ENCODE data around the gene PID1.

PID1 gene

DNA sequence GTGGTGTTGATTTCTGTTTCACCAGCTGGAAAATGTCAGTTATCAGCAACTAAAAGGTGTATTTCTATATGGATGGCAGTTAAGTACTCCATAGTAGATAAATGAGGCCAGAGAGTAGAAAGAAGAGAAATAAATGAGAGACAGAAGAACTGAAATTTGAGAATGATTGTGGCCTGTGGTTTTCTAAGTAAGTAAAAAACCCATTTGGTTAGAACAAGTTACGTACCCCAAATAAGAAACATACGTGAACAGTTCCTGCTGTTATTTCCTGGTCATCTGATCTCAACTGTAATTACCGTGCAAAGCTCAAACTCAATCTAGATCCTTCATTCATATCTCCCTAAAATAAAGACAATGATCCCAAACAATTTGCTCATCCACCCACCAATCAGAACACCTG lies 181.3 kb downstream of the PID1 start:
- no peak for TF ChIP-seq SUZ12 (IDR thresholded peaks at IDR 0.05; ENCODE audit: extremely low read depth, insufficient read depth, insufficient read length)
- TF ChIP-seq YY1 (IDR thresholded peaks at IDR 0.05; ENCODE audit: insufficient read depth, insufficient read length) = no peak
- TF ChIP-seq ZNF274 (IDR thresholded peaks at IDR 0.05; ENCODE audit: low read depth, low read length) = no peak
- DNase-seq (ENCODE audit: low read depth, low spot score) = no peak
- no peak overlapping the region for H3K9ac ChIP-seq (ENCODE audit: insufficient read length, low read depth)
- no peak overlapping the region for H3K4me3 ChIP-seq (ENCODE audit: insufficient read length, low read depth)
- no peaks in the 10 kb centered on the region for H3K4me1 ChIP-seq (ENCODE audit: insufficient read depth, insufficient read length)
- no peaks in the 10 kb centered on the region for H3K27me3 ChIP-seq (ENCODE audit: insufficient read depth, insufficient read length)
- H3K36me3 ChIP-seq (ENCODE audit: insufficient read depth, insufficient read length, low read length) = no peaks in the 10 kb centered on the region
- H3K9me3 ChIP-seq (ENCODE audit: insufficient read depth, low read length) = no peaks in the 10 kb centered on the region

DNA sequence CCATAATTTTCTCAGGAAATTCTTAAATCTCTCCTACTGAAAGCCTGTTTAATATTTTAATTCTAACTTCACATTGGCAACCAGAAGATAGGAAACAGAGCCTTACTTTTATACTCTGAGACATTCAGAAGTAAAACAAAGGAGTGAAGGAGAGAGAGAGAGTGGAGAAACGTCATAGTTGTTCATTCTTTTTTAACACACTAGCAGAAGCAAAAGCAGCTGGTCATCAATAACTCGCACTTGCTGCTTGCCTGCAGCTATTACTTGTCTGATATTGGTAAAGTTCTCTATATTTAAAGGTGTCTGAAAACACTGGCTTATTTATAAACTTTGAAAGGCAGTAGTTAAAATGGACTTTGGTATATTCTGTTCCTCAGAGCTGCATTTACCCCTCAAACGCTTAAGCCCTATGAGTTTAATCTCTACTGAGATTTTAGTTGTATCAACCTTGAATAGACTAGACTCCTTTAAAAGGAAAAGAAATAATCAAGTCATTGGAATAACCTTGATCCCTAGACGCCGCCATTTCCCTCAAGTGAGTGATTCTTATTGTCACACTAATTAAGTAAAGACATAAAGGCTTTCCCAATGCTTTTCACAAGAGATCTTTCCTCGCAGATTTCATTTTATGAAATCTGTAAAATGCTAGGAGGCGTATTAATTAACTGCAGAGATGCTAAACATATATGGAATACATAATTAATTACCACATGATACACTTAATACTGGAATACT lies 182.0 kb downstream of the PID1 start:
- no peak for DNase-seq (ENCODE audit: low read depth, low spot score)
- no peak for TF ChIP-seq SUZ12 (IDR thresholded peaks at IDR 0.05; ENCODE audit: extremely low read depth, insufficient read depth, insufficient read length)
- TF ChIP-seq ZNF274 (IDR thresholded peaks at IDR 0.05; ENCODE audit: low read depth, low read length) = no peak
- no peak for TF ChIP-seq YY1 (IDR thresholded peaks at IDR 0.05; ENCODE audit: insufficient read depth, insufficient read length)
- H3K9me3 ChIP-seq (ENCODE audit: insufficient read depth, low read length) = no peaks in the 10 kb centered on the region
- no peaks in the 10 kb centered on the region for H3K27me3 ChIP-seq (ENCODE audit: insufficient read depth, insufficient read length)
- no peak overlapping the region for H3K4me3 ChIP-seq (ENCODE audit: insufficient read length, low read depth)
- no peaks in the 10 kb centered on the region for H3K4me1 ChIP-seq (ENCODE audit: insufficient read depth, insufficient read length)
- no peak overlapping the region for H3K9ac ChIP-seq (ENCODE audit: insufficient read length, low read depth)
- H3K36me3 ChIP-seq (ENCODE audit: insufficient read depth, insufficient read length, low read length) = no peaks in the 10 kb centered on the region

DNA sequence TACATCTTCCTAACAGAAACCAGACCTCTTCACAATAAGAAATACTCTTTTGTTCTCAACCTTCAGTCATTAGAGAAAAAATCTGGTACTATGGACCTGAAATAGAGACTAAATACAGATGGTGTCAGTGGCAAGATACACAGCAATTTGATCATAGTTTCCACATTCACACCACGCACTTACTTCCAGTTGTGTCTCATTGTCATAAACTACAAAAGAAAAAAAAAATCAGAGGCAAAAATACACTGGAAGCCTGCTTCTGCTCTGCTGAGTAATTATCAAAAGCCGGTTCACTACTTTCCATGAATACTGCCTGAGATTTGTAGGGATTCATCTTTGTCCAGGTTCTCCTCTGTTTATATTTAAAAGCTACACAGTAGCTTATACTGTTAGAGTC lies 182.6 kb downstream of the PID1 start:
- no peak overlapping the region for H3K4me3 ChIP-seq (ENCODE audit: insufficient read length, low read depth)
- no peak for TF ChIP-seq SUZ12 (IDR thresholded peaks at IDR 0.05; ENCODE audit: extremely low read depth, insufficient read depth, insufficient read length)
- TF ChIP-seq ZNF274 (IDR thresholded peaks at IDR 0.05; ENCODE audit: low read depth, low read length) = no peak
- TF ChIP-seq YY1 (IDR thresholded peaks at IDR 0.05; ENCODE audit: insufficient read depth, insufficient read length) = no peak
- no peak for DNase-seq (ENCODE audit: low read depth, low spot score)

DNA sequence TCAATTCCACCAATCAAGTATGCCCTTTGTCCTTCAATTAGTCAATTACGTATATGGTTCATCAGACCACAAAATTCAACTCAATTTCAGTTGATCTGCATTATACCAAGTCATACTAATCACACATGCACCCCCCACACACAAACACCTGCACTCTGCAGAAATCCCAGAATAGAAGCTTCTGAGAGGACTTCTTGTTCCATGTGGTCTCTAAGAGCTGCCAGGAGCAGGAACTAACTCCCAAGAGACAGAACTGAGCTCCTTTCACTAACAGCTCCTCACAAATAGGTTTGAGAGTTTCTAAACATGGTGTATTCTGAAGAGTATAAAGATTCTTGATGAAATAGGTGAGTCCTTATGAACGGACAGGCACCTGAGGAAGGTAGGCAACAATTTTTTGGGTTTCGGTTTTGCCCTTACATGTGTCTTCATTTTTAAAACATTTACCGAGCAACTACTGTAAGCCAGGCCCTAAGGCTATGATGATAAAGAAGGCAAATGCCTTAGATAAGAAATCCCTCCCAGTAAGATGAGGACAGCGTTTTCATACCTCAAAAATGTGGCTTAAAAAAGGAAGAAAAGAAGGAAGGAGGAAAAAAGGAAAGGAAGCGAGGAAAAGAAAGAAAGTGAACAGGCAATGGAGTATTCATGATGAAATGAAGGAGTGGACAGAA lies 183.1 kb downstream of the PID1 start:
- no peak overlapping the region for H3K9ac ChIP-seq (ENCODE audit: insufficient read length, low read depth)
- no peak for DNase-seq (ENCODE audit: low read depth, low spot score)
- TF ChIP-seq YY1 (IDR thresholded peaks at IDR 0.05; ENCODE audit: insufficient read depth, insufficient read length) (no peak), SUZ12 (IDR thresholded peaks at IDR 0.05; ENCODE audit: extremely low read depth, insufficient read depth, insufficient read length) (no peak), ZNF274 (IDR thresholded peaks at IDR 0.05; ENCODE audit: low read depth, low read length) (no peak)
- no peaks in the 10 kb centered on the region for H3K36me3 ChIP-seq (ENCODE audit: insufficient read depth, insufficient read length, low read length)
- H3K27me3 ChIP-seq (ENCODE audit: insufficient read depth, insufficient read length) = no peaks in the 10 kb centered on the region
- no peaks in the 10 kb centered on the region for H3K9me3 ChIP-seq (ENCODE audit: insufficient read depth, low read length)
- no peaks in the 10 kb centered on the region for H3K4me1 ChIP-seq (ENCODE audit: insufficient read depth, insufficient read length)
- no peak overlapping the region for H3K4me3 ChIP-seq (ENCODE audit: insufficient read length, low read depth)

More for the DNA sequence above, 182.6 kb downstream of the PID1 start:
- Histone ChIP-seq H3K36me3 (ENCODE audit: insufficient read depth, insufficient read length, low read length) (no peaks in the 10 kb centered on the region), H3K4me1 (ENCODE audit: insufficient read depth, insufficient read length) (no peaks in the 10 kb centered on the region), H3K9me3 (ENCODE audit: insufficient read depth, low read length) (no peaks in the 10 kb centered on the region), H3K9ac (ENCODE audit: insufficient read length, low read depth) (no peak overlapping the region), H3K27me3 (ENCODE audit: insufficient read depth, insufficient read length) (no peaks in the 10 kb centered on the region)

DNA sequence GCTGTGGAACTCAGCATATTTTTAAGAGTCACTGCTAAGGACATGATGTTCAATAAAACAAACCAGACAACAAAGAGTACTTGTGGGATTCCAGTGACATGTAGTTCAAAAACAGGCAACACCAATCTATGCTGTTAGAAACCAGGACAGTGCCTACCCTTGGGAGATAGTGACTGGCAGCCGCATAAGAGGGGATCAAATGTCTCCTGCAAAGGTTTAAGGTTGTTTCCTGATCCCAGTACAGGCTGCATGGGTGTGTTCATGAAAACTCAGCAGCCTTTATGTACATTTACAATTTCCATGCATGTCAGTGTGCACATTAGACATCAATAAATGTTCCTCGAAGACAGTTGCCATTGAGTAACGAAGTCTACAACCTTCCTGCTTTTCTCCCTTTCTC lies 183.8 kb downstream of the PID1 start:
- no peak for DNase-seq (ENCODE audit: low read depth, low spot score)
- Histone ChIP-seq H3K27me3 (ENCODE audit: insufficient read depth, insufficient read length) (no peaks in the 10 kb centered on the region), H3K4me3 (ENCODE audit: insufficient read length, low read depth) (no peak overlapping the region), H3K9me3 (ENCODE audit: insufficient read depth, low read length) (no peaks in the 10 kb centered on the region), H3K9ac (ENCODE audit: insufficient read length, low read depth) (no peak overlapping the region), H3K36me3 (ENCODE audit: insufficient read depth, insufficient read length, low read length) (no peaks in the 10 kb centered on the region), H3K4me1 (ENCODE audit: insufficient read depth, insufficient read length) (no peaks in the 10 kb centered on the region)
- TF ChIP-seq ZNF274 (IDR thresholded peaks at IDR 0.05; ENCODE audit: low read depth, low read length) (no peak), YY1 (IDR thresholded peaks at IDR 0.05; ENCODE audit: insufficient read depth, insufficient read length) (no peak), SUZ12 (IDR thresholded peaks at IDR 0.05; ENCODE audit: extremely low read depth, insufficient read depth, insufficient read length) (no peak)

DNA sequence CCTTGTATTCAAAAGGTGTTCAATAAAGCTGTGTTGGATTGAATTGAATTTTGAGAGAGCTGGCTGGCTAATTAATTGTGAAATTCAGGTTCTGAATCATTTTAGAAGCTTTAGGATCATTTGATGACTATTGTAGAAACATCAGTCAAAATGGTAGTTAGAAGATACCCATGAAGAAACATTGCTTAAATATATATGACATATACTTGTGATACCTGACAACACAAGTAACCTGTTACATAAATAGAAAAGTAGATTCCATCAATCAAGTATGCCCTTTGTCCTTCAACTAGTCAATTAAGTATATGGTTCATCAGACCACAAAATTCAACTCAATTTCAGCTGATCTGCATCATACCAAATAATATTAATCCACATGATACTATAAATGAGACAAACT lies 185.6 kb downstream of the PID1 start:
- DNase-seq (ENCODE audit: low read depth, low spot score) = no peak
- Histone ChIP-seq H3K9me3 (ENCODE audit: insufficient read depth, low read length) (no peaks in the 10 kb centered on the region), H3K27me3 (ENCODE audit: insufficient read depth, insufficient read length) (no peaks in the 10 kb centered on the region), H3K4me1 (ENCODE audit: insufficient read depth, insufficient read length) (no peaks in the 10 kb centered on the region), H3K9ac (ENCODE audit: insufficient read length, low read depth) (no peak overlapping the region), H3K4me3 (ENCODE audit: insufficient read length, low read depth) (no peak overlapping the region), H3K36me3 (ENCODE audit: insufficient read depth, insufficient read length, low read length) (no peaks in the 10 kb centered on the region)
- TF ChIP-seq SUZ12 (IDR thresholded peaks at IDR 0.05; ENCODE audit: extremely low read depth, insufficient read depth, insufficient read length) (no peak), YY1 (IDR thresholded peaks at IDR 0.05; ENCODE audit: insufficient read depth, insufficient read length) (no peak), ZNF274 (IDR thresholded peaks at IDR 0.05; ENCODE audit: low read depth, low read length) (no peak)

DNA sequence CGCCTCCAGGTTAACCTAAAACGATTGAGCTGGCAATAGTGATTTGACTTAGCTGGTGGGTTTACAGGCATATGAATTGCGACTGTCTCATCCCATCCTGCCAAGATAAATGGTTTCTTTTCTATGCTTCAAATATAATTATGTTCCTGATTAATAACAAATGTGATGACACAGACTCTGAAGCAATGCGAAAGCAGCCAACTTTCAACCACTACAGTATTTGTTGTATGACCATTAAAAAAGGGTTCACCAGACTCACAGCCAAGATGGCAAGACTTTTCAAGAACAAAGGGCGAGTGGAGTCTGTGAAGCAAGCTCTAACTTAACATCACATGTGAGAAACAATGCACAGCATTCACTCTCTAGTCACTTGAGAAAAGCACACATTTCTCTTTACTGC lies 186.6 kb downstream of the PID1 start:
- Histone ChIP-seq H3K4me3 (ENCODE audit: insufficient read length, low read depth) (no peak overlapping the region), H3K36me3 (ENCODE audit: insufficient read depth, insufficient read length, low read length) (no peaks in the 10 kb centered on the region), H3K9ac (ENCODE audit: insufficient read length, low read depth) (no peak overlapping the region), H3K4me1 (ENCODE audit: insufficient read depth, insufficient read length) (no peaks in the 10 kb centered on the region), H3K27me3 (ENCODE audit: insufficient read depth, insufficient read length) (no peaks in the 10 kb centered on the region), H3K9me3 (ENCODE audit: insufficient read depth, low read length) (no peaks in the 10 kb centered on the region)
- TF ChIP-seq YY1 (IDR thresholded peaks at IDR 0.05; ENCODE audit: insufficient read depth, insufficient read length) = no peak
- TF ChIP-seq SUZ12 (IDR thresholded peaks at IDR 0.05; ENCODE audit: extremely low read depth, insufficient read depth, insufficient read length) = no peak
- TF ChIP-seq ZNF274 (IDR thresholded peaks at IDR 0.05; ENCODE audit: low read depth, low read length) = no peak
- no peak for DNase-seq (ENCODE audit: low read depth, low spot score)
